ENCODE data around the gene PACRG. TPM values are rescaled to one million over a fixed set of nuclear protein-coding genes. Genes with fewer than 3 reads are reported as not detected.

PACRG gene
- total RNA-seq, 1 donor: 0.73 TPM

GRCh38 chr6:163162874-163163213 is 435.1 kb downstream of the PACRG start:
- Histone ChIP-seq H3K9me3 (ENCODE audit: low read depth, low read length) (no peaks in the 10 kb centered on the region), H3K27me3 (ENCODE audit: insufficient read depth, low read length) (no peaks in the 10 kb centered on the region), H3K4me3 (ENCODE audit: low read length) (no peak overlapping the region), H3K4me1 (ENCODE audit: insufficient read depth, low read length) (no peaks in the 10 kb centered on the region)

GRCh38 chr6:163164175-163164900 is 436.6 kb downstream of the PACRG start:
- Histone ChIP-seq H3K27me3 (ENCODE audit: insufficient read depth, low read length) (no peaks in the 10 kb centered on the region), H3K9me3 (ENCODE audit: low read depth, low read length) (no peaks in the 10 kb centered on the region), H3K4me1 (ENCODE audit: insufficient read depth, low read length) (no peaks in the 10 kb centered on the region), H3K4me3 (ENCODE audit: low read length) (no peak overlapping the region)

- Histone ChIP-seq H3K27me3 (ENCODE audit: insufficient read depth, low read length) (no peaks in the 10 kb centered on the region), H3K4me3 (ENCODE audit: low read length) (no peak overlapping the region), H3K4me1 (ENCODE audit: insufficient read depth, low read length) (no peaks in the 10 kb centered on the region), H3K9me3 (ENCODE audit: low read depth, low read length) (no peaks in the 10 kb centered on the region)
These were observed 437.6 kb downstream of the PACRG start for GRCh38 chr6:163165155-163165910.

- no peaks in the 10 kb centered on the region for H3K4me1 ChIP-seq (ENCODE audit: insufficient read depth, low read length)
- H3K4me3 ChIP-seq (ENCODE audit: low read length): no peak overlapping the region
- no peaks in the 10 kb centered on the region for H3K27me3 ChIP-seq (ENCODE audit: insufficient read depth, low read length)
- H3K9me3 ChIP-seq (ENCODE audit: low read depth, low read length): no peaks in the 10 kb centered on the region
These were observed 438.1 kb downstream of the PACRG start for GRCh38 chr6:163165922-163166321.

GRCh38 chr6:163166507-163166906 is 438.7 kb downstream of the PACRG start:
- H3K4me3 ChIP-seq (ENCODE audit: low read length): no peak overlapping the region
- H3K4me1 ChIP-seq (ENCODE audit: insufficient read depth, low read length): no peaks in the 10 kb centered on the region
- H3K27me3 ChIP-seq (ENCODE audit: insufficient read depth, low read length): no peaks in the 10 kb centered on the region
- no peaks in the 10 kb centered on the region for H3K9me3 ChIP-seq (ENCODE audit: low read depth, low read length)

- Histone ChIP-seq H3K4me1 (ENCODE audit: insufficient read depth, low read length) (no peaks in the 10 kb centered on the region), H3K9me3 (ENCODE audit: low read depth, low read length) (no peaks in the 10 kb centered on the region), H3K27me3 (ENCODE audit: insufficient read depth, low read length) (no peaks in the 10 kb centered on the region), H3K4me3 (ENCODE audit: low read length) (no peak overlapping the region)
These were observed 441.7 kb downstream of the PACRG start for GRCh38 chr6:163169521-163169920.

- no peaks in the 10 kb centered on the region for H3K27me3 ChIP-seq (ENCODE audit: insufficient read depth, low read length)
- H3K9me3 ChIP-seq (ENCODE audit: low read depth, low read length): no peaks in the 10 kb centered on the region
- no peaks in the 10 kb centered on the region for H3K4me1 ChIP-seq (ENCODE audit: insufficient read depth, low read length)
- H3K4me3 ChIP-seq (ENCODE audit: low read length): no peak overlapping the region
These were observed 442.6 kb downstream of the PACRG start for GRCh38 chr6:163170294-163170883.

GRCh38 chr6:163173741-163174140 is 446.0 kb downstream of the PACRG start:
- no peaks in the 10 kb centered on the region for H3K4me1 ChIP-seq (ENCODE audit: insufficient read depth, low read length)
- H3K27me3 ChIP-seq (ENCODE audit: insufficient read depth, low read length): no peaks in the 10 kb centered on the region
- H3K4me3 ChIP-seq (ENCODE audit: low read length): no peak overlapping the region
- H3K9me3 ChIP-seq (ENCODE audit: low read depth, low read length): no peaks in the 10 kb centered on the region

- no peaks in the 10 kb centered on the region for H3K4me1 ChIP-seq (ENCODE audit: insufficient read depth, low read length)
- H3K27me3 ChIP-seq (ENCODE audit: insufficient read depth, low read length): no peaks in the 10 kb centered on the region
- no peaks in the 10 kb centered on the region for H3K9me3 ChIP-seq (ENCODE audit: low read depth, low read length)
- no peak overlapping the region for H3K4me3 ChIP-seq (ENCODE audit: low read length)
These were observed 447.5 kb downstream of the PACRG start for GRCh38 chr6:163175301-163175700.

- Histone ChIP-seq H3K9me3 (ENCODE audit: low read depth, low read length) (no peaks in the 10 kb centered on the region), H3K4me3 (ENCODE audit: low read length) (no peak overlapping the region), H3K4me1 (ENCODE audit: insufficient read depth, low read length) (no peaks in the 10 kb centered on the region), H3K27me3 (ENCODE audit: insufficient read depth, low read length) (no peaks in the 10 kb centered on the region)
These were observed 448.3 kb downstream of the PACRG start for GRCh38 chr6:163176097-163176496.

GRCh38 chr6:163177007-163177406 is 449.2 kb downstream of the PACRG start:
- no peak overlapping the region for H3K4me3 ChIP-seq (ENCODE audit: low read length)
- H3K9me3 ChIP-seq (ENCODE audit: low read depth, low read length): no peaks in the 10 kb centered on the region
- no peaks in the 10 kb centered on the region for H3K27me3 ChIP-seq (ENCODE audit: insufficient read depth, low read length)
- no peaks in the 10 kb centered on the region for H3K4me1 ChIP-seq (ENCODE audit: insufficient read depth, low read length)

- Histone ChIP-seq H3K4me1 (ENCODE audit: insufficient read depth, low read length) (no peaks in the 10 kb centered on the region), H3K4me3 (ENCODE audit: low read length) (no peak overlapping the region), H3K27me3 (ENCODE audit: insufficient read depth, low read length) (no peaks in the 10 kb centered on the region), H3K9me3 (ENCODE audit: low read depth, low read length) (no peaks in the 10 kb centered on the region)
These were observed 450.2 kb downstream of the PACRG start for GRCh38 chr6:163177892-163178420.

GRCh38 chr6:163179061-163179460 is 451.3 kb downstream of the PACRG start:
- H3K9me3 ChIP-seq (ENCODE audit: low read depth, low read length): no peaks in the 10 kb centered on the region
- H3K4me1 ChIP-seq (ENCODE audit: insufficient read depth, low read length): no peaks in the 10 kb centered on the region
- no peak overlapping the region for H3K4me3 ChIP-seq (ENCODE audit: low read length)
- no peaks in the 10 kb centered on the region for H3K27me3 ChIP-seq (ENCODE audit: insufficient read depth, low read length)

GRCh38 chr6:163179721-163180120 is 451.9 kb downstream of the PACRG start:
- Histone ChIP-seq H3K27me3 (ENCODE audit: insufficient read depth, low read length) (no peaks in the 10 kb centered on the region), H3K9me3 (ENCODE audit: low read depth, low read length) (no peaks in the 10 kb centered on the region), H3K4me3 (ENCODE audit: low read length) (no peak overlapping the region), H3K4me1 (ENCODE audit: insufficient read depth, low read length) (no peaks in the 10 kb centered on the region)

- Histone ChIP-seq H3K4me3 (ENCODE audit: low read length) (no peak overlapping the region), H3K4me1 (ENCODE audit: insufficient read depth, low read length) (no peaks in the 10 kb centered on the region), H3K27me3 (ENCODE audit: insufficient read depth, low read length) (no peaks in the 10 kb centered on the region), H3K9me3 (ENCODE audit: low read depth, low read length) (no peaks in the 10 kb centered on the region)
These were observed 453.2 kb downstream of the PACRG start for GRCh38 chr6:163180874-163181541.

Data from mononuclear cell (primary cell).